Suppressor macrophage treated with lipopolysaccharide for 4 hours (primary cell): ENCODE data around the gene LDAH.

Experiments
- DNase-seq: peaks from one replicate; pipeline ENCODE4 v3.0.0-alpha.2; 2020

The LDAH gene

DNA sequence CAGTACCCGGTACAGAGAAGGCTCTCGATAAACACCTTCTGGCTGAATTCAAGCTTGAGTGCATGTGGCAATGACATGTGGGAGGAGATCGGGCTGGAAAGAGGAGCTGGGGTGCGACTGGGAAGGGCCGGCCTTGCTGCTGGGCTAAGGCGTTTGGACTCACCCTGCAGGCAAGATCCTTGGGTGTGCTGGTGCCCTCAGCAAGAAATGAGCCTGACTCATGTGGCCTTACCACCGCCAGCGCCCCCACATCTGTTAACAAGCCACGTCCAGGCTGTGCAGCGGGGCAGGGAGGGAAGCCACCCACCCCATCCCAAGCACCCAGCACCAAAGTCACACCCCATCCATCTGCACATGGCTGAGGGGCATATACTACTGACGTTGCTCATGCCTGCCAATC is 173.3 kb downstream of the LDAH start:
- DNase-seq: peak; percentile 17

GRCh38 chr2:20648831-20649230 is 174.1 kb downstream of the LDAH start:
- DNase-seq: no peak

- DNase-seq: no peak
These were observed 174.7 kb downstream of the LDAH start for GRCh38 chr2:20648206-20648605.

GRCh38 chr2:20647738-20648137 is 175.2 kb downstream of the LDAH start:
- DNase-seq: no peak

GRCh38 chr2:20647211-20647610 is 175.7 kb downstream of the LDAH start:
- no peak for DNase-seq

GRCh38 chr2:20646446-20646845 is 176.5 kb downstream of the LDAH start:
- DNase-seq: no peak

DNA sequence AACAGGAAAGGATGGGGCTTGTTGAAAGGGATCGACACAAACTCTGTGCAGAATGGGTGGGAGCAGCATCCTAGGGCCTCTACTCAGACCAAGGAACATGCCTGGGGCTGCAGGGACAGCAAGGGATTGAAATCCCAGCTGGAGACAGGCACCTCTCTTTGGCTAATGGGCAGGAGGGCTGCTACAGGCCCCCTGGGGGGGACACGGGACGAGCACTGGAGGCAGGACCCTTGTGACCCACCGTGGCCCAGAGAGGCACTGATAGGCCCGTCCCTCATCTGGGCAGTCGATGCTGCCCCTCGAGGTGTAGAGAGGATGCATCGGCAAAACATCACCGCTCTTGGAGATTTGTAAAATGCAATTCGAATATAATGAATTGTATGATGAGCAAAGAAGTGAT is 177.1 kb downstream of the LDAH start:
- DNase-seq: no peak

GRCh38 chr2:20645301-20645701 is 177.6 kb downstream of the LDAH start:
- no peak for DNase-seq

DNA sequence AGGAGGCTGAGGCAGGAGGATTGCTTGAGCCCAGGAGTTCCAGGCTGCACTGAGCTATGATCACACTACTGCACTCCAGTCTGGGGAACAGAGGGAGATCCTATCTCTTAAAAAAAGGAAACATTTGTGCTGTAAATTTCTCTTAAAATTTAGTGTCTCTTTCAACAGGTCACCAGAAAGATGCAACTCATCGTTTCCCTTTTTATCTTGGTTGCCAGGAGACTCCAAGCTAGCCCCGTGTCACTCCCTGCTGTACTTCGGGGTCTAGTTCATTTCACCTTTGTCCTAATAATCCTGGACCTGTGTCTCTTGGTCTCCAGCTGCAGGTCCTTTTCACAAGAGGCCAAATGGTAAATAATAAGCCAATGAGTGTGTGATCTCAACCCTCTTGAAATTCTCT is 179.1 kb downstream of the LDAH start:
- no peak for DNase-seq

- no peak for DNase-seq
These were observed 179.8 kb downstream of the LDAH start for GRCh38 chr2:20643060-20643459.

DNA sequence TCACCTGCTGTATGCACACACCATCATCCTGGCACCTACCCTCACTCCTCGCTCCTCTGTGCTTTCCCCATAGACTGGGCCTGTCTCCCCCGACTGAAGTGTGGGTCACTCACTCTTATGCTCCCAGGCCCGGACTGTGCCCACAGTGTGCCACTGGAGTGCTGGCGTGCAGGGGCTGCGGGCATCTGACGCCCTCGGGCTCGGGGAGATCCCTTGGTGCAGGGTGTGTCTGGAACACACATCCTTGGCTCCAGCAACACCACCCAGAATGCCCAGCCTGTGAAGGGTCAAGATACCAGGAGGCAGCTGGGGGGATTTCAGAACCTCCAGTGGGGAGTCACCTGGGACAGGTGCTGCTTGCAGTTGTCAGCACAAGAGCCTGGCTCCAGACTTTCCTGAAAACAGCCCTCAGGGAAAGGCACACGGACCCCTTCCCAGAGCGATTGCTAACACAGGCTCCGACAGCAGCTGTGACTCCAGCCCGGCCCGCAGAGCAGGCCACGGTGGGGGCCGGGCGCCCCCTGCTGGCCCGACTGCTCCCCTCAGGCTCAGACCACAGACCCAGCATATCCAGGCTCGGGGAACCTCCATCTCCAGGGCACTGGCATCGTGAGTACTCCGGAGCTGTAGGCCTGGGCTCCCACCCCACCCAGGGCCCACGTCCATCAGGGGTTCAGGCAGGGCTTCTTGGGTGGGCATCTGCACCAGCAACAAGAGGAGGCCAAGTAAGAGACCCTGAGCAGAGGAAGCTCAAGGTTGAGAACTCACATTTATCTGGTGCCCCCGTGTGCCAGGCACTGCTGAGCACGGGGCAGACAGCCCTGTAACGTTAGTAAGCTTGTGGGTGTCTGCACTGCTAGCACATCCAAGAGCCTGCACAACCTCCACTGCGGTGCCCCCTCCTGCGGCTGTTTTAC is 180.6 kb downstream of the LDAH start:
- peak; percentile 77 for DNase-seq

GRCh38 chr2:20641123-20641985 is 181.5 kb downstream of the LDAH start:
- DNase-seq: no peak

DNA sequence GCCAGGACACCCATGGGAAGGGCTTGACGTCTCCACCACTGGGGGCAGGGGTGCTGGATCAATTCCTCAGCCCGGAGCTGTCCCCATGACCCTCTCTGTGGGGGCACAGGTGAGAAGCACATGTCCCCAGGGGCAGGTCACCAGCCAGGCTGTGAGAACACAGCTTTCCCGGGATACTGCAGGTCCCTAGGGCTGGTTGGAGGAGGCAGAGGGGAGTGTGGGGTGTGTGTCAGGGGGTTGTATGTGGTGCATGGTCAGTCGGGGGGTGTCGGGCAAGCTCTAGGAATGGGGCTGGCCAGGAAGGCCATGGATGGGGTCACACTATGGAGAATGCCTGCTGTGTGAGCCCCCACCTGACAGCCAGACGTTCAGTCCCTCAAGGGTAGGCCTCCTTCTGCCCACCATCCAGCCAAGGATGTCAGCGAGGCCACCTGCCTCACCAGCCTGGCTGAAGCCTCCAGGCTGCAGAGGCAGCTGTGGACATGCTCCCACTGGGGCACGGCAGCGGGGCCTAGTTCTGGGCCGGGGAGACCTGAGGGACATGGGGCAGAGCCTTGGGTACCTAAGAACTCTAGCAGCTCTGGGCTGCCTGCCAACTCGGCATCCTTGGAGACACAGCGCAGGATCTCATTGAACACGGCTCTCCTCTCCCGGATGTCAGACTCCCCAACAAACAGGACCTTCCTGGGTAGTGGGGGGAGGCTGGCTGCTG is 182.3 kb downstream of the LDAH start:
- DNase-seq: no peak

GRCh38 chr2:20638646-20639430 is 184.1 kb downstream of the LDAH start:
- DNase-seq: no peak

- no peak for DNase-seq
These were observed 184.9 kb downstream of the LDAH start for GRCh38 chr2:20638014-20638413.

GRCh38 chr2:20637147-20637546 is 185.8 kb downstream of the LDAH start:
- DNase-seq: no peak

DNA sequence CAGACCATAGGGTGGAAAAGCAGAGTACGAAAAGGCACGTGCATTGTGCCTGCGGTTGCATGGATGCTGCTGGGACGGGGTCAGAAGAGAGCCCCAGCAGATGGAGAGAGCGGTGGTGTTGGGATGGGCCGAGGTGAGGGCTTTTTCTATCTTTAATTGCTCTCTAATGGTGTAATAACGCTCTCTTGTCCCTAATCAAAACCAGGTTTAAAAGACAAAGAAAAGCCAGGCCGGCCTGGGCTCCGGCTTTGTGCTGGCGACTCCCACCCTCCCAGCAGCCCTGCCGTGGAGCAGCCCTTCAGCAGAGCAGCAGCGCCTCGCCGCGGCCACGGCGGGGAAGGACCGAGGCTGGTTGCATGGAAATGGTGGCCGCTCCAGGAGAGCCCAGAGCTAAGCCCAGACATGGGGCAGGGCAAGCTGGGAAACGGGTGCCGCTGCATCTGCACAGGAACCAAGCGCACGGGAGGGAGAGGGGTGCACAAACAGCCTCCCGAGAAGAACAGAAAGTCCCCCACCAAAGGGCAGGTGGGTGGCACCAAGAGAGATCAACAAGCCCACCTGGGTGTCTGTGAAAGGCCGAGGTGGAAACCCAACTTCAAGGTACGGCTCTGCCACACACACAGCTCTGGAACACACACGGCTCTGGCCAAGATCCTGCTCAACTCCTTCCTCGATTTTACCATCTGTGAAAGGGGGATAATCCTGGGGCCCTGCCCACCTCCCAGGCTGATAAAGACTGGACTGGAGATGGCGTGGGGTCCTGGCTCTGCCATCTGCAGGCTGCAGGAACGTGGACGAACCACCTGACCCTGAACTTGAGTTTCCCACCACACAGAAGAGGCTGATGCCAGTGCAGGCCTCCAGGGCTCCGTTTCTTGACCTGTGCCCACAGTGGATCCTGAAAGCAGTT is 187.0 kb downstream of the LDAH start:
- DNase-seq: peak; percentile 70

- DNase-seq: no peak
These were observed 187.8 kb downstream of the LDAH start for GRCh38 chr2:20635113-20635510.

- DNase-seq: no peak
These were observed 188.3 kb downstream of the LDAH start for GRCh38 chr2:20634507-20635112.
